Right renal pelvis (tissue), 4 donors: Measurements from ENCODE around the gene LIPA. TPM values are rescaled to one million over a fixed set of nuclear protein-coding genes. Genes with fewer than 3 reads are reported as not detected.
"Not testable (repeated sequence)": the region's sequence is repeated elsewhere in the genome, so short reads cannot be mapped to it uniquely, and the experiment has no call there.

ENCODE experiments used
- DNase-seq, 4 donors: peaks; one replicate each; pipeline ENCODE4 v3.0.0-alpha.2; 2013; ENCODE audit warnings: low read depth in 4 of 4, low spot score in 3 of 4, missing footprints in 1 of 4
- polyA plus RNA-seq, 4 donors: library from polyadenylated mRNA; unstranded; fragments of 120-200 nt; gene quantifications; one replicate each; pipeline ENCODE4 v1.2.1, GENCODE V29; 2013; ENCODE audit not compliant: insufficient read length in 4 of 4

Gene LIPA
- polyA plus RNA-seq, 4 donors, result 49.2 to 63.5 (median 57.0) TPM

DNA sequence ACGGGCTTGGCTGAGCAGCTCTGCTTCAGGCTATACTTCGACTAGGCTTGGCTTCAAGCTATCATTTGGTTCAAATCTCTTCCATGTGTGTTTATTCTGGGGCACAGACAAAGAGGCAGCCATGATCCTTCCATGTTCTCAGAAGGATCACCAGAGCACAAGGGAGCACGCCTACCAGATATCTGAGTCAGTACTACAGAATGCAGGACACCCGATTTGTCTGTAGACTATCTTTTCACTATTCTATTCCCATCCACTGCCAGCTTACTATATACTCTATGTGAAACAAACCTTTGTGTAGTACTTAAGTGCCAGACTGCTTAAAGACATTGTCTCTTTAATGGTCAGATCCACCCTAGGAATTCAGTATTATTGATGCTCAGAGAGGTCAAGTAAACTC, 79.6 kb downstream of the LIPA start:
- no peak for DNase-seq

GRCh38 chr10:89171263-89171872, 80.2 kb downstream of the LIPA start:
- DNase-seq, result no peak

GRCh38 chr10:89168354-89168900, 83.1 kb downstream of the LIPA start:
- not testable (repeated sequence) for DNase-seq

DNA sequence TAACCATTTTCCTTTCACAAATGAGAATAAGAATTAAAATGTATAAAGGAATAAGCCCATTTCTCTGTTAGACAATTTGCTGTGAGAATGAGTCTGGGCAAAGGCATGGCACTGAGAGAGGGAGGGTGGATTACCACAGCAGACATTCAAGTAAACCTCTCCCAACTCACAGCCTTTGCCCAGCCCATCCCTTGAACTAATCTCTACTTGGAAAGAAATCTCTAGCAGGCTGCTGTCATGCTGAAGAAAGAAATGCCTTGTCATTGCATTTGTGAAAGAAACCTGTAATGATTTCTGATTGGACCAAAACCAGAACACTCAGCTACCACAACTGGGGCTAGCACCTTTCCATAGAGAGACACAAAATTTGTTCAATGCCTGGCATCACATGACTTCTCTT, 83.7 kb downstream of the LIPA start:
- no peak for DNase-seq

DNA sequence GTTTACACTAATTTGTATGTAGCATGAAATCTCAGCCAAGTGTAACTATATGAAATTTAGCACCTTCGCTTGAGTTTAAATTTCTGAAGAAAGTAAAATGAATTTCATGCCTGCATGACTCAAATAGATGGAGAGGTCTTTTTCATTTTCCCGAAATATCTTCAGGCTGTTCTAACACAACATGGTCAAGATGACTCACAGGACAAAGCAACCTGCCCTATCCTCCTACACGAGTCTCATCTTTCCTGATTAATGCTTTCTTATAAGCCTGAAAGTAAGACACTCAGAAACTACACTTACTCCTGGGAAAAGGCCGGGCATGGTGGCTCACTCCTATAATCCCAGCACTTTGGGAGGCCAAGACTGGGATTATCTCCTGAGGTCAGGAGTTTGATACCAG, 85.7 kb downstream of the LIPA start:
- no peak for DNase-seq

DNA sequence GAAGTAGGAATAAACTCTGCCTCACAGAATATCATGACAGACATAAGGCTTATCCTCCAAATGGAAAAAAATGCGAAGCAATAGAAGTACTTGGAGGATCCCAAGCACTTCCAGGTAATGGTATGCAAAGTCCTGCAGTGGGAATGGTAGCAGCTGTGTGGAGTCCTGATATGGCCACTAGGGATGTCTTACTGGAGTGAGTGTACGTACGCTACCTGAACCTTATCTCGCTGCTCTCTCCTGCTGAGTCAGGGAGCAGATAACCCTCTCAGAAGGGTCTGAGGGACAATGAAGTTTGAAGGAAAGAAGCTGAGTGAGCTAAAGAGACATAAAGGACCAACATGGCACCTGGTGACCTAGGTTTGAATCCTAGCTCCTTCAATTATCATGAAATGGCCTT, 86.7 kb downstream of the LIPA start:
- no peak for DNase-seq

GRCh38 chr10:89164080-89164479, 87.5 kb downstream of the LIPA start:
- no peak for DNase-seq

Other genes with a start within 250 kb of the LIPA start
- gene CH25H, start 44.5 kb downstream of the LIPA start, polyA plus RNA-seq, result under 1 TPM in 3 of 4 donors, not detected in 1; 0.15 to 0.18 (median 0.16) TPM
- gene IFIT2, start 50.3 kb upstream of the LIPA start, polyA plus RNA-seq, result 10 to 100 TPM in 2 of 4 donors, 1 to 10 TPM in 2; 7.5 to 10.9 (median 10.1) TPM
- 10 to 100 TPM; 12.5 to 16.4 (median 15.8) TPM for gene IFIT3, start 76.2 kb upstream of the LIPA start, polyA plus RNA-seq
- gene IFIT1B, start 126.3 kb upstream of the LIPA start, polyA plus RNA-seq, result under 1 TPM in 3 of 4 donors, not detected in 1; 0.13 to 0.15 (median 0.14) TPM
- 10 to 100 TPM; 15.0 to 24.1 (median 19.7) TPM for gene IFIT1, start 140.8 kb upstream of the LIPA start, polyA plus RNA-seq
- 10 to 100 TPM; 13.4 to 24.8 (median 17.1) TPM for gene IFIT5, start 162.8 kb upstream of the LIPA start, polyA plus RNA-seq